Measurements from ENCODE around the gene DUSP12. TPM values are rescaled to one million over a fixed set of nuclear protein-coding genes. Genes with fewer than 3 reads are reported as not detected.

Gene DUSP12
- total and polyA plus RNA-seq, 2 experiments from 2014 or later = 28.4 to 37.2 TPM

DNA sequence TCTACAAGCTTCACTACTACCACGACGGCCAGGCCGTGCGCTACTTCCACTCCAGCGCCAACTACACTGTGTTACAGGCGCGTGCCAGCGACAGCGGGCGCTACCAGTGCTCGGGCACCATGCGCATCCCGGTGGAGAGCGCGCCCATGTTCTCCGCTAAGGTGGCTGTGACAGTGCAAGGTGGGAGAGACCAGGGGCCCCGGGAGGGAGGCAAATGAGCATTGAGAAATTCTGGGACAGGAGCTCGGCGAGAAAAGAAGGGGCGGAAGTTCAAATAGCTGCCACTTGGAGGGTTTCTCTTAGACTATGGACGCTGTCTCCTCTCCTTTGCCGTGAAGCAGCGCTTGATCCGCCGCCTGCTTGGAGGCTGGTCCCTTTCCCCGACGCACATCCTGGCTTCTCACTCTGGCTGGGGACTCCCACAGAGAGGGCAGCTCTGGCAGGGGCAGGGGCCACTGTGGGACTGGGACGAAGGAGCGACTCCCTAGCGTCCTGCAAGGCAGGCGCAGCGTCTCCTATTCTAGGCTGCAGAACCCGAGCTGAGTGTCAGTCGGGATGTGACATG, 23.6 kb upstream of the DUSP12 start:
- no peaks in the 10 kb centered on the region for H3K79me2 ChIP-seq (replicated peaks; ENCODE audit: insufficient read depth)
- peak; percentile 49 for ATAC-seq
- H3K4me2 ChIP-seq = peak overlapping the region; percentile 97
- TF ChIP-seq POLR2AphosphoS5 (IDR thresholded peaks at IDR 0.05; ENCODE audit: low read depth) = no peak
- peak; percentile 25 for TF ChIP-seq EZH2 (IDR thresholded peaks at IDR 0.05; ENCODE audit: low read depth, unreplicated experiment)
- peak in 1 of 2 experiments; percentile 24; a peak in 2 of 4 replicates for TF ChIP-seq CTCF (conservative IDR thresholded peaks at IDR 0.05; ENCODE audit: low read depth in 2 of 2)
- TF ChIP-seq JUNB (IDR thresholded peaks at IDR 0.05; ENCODE audit: unreplicated experiment) = no peak
- Mint-ChIP-seq H3K4me3 (peak overlapping the region; percentile 85), H3K27ac (no peak overlapping the region), H3K36me3 (ENCODE audit: low read depth) (no peaks in the 10 kb centered on the region), H3K9me3 (no peaks in the 10 kb centered on the region; the same call in 2 of the 3 replicates), H3K27me3 (ENCODE audit: insufficient read depth, low read depth, poor library complexity) (peaks cover 45% of the 10 kb centered on the region), H3K4me1 (peaks cover 22% of the 10 kb centered on the region)
- H3K27ac ChIP-seq (ENCODE audit: low read depth) = no peak overlapping the region
- DNase-seq (ENCODE audit: low spot score) = peak; percentile 79
- 0 out of 2 replicates have a peak, but pooled peaks cover 2% of the 10 kb centered on the region for H3K9me2 ChIP-seq (ENCODE audit: insufficient read depth)
- H3F3A ChIP-seq (replicated peaks; ENCODE audit: low read depth) = no peaks in the 10 kb centered on the region
- peak overlapping the region; percentile 93 for H3K4me3 ChIP-seq
- H4K20me1 ChIP-seq (replicated peaks; ENCODE audit: insufficient read depth) = no peaks in the 10 kb centered on the region
- H3K36me3 ChIP-seq (ENCODE audit: insufficient read depth) = no peaks in the 10 kb centered on the region
- peaks cover 57% of the 10 kb centered on the region for H3K27me3 ChIP-seq (ENCODE audit: insufficient read depth)
- peaks cover 13% of the 10 kb centered on the region for H3K4me1 ChIP-seq (ENCODE audit: insufficient read depth)
- peak overlapping the region; percentile 98 for H2AFZ ChIP-seq

- Histone ChIP-seq H3K36me3 (ENCODE audit: insufficient read depth) (no peaks in the 10 kb centered on the region), H4K20me1 (replicated peaks; ENCODE audit: insufficient read depth) (no peaks in the 10 kb centered on the region), H3F3A (replicated peaks; ENCODE audit: low read depth) (no peaks in the 10 kb centered on the region), H3K79me2 (replicated peaks; ENCODE audit: insufficient read depth) (no peaks in the 10 kb centered on the region), H3K27ac (ENCODE audit: low read depth) (0 out of 2 replicates have a peak overlapping the region, but pooled peaks have one; percentile 63), H3K9me2 (ENCODE audit: insufficient read depth) (0 out of 2 replicates have a peak, but pooled peaks cover 2% of the 10 kb centered on the region), H3K27me3 (ENCODE audit: insufficient read depth) (peaks cover 57% of the 10 kb centered on the region), H3K4me2 (peak overlapping the region; percentile 97), H3K4me3 (peak overlapping the region; percentile 93), H2AFZ (peak overlapping the region; percentile 98), H3K4me1 (ENCODE audit: insufficient read depth) (peaks cover 19% of the 10 kb centered on the region)
- Mint-ChIP-seq H3K4me1 (peaks cover 29% of the 10 kb centered on the region), H3K36me3 (ENCODE audit: low read depth) (no peaks in the 10 kb centered on the region), H3K4me3 (peak overlapping the region; percentile 85), H3K27me3 (ENCODE audit: insufficient read depth, low read depth, poor library complexity) (peaks cover 45% of the 10 kb centered on the region), H3K27ac (no peak overlapping the region), H3K9me3 (no peaks in the 10 kb centered on the region; the same call in 2 of the 3 replicates)
- TF ChIP-seq, protein P1, sequence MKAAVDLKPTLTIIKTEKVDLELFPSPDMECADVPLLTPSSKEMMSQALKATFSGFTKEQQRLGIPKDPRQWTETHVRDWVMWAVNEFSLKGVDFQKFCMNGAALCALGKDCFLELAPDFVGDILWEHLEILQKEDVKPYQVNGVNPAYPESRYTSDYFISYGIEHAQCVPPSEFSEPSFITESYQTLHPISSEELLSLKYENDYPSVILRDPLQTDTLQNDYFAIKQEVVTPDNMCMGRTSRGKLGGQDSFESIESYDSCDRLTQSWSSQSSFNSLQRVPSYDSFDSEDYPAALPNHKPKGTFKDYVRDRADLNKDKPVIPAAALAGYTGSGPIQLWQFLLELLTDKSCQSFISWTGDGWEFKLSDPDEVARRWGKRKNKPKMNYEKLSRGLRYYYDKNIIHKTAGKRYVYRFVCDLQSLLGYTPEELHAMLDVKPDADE (IDR thresholded peaks at IDR 0.05) = 0 out of 2 replicates have a peak, but pooled peaks have one; percentile 43
- peak; percentile 87 for TF ChIP-seq POLR2AphosphoS5 (IDR thresholded peaks at IDR 0.05; ENCODE audit: low read depth)
- no peak for TF ChIP-seq CTCF (conservative IDR thresholded peaks at IDR 0.05; ENCODE audit: low read depth in 2 of 2)
- TF ChIP-seq EZH2 (IDR thresholded peaks at IDR 0.05; ENCODE audit: low read depth, unreplicated experiment) = peak; percentile 35
- DNase-seq (ENCODE audit: low spot score) (peak; percentile 90), ATAC-seq (peak; percentile 77)
These were observed 22.9 kb upstream of the DUSP12 start for GRCh38 chr1:161726473-161727255.

Data from GM23338 (cell line).